ENCODE measurements around the gene P4HA2.
"Not testable (repeated sequence)": the region's sequence is repeated elsewhere in the genome, so short reads cannot be mapped to it uniquely, and the experiment has no call there.

The P4HA2 gene

GRCh38 chr5:132203916-132204315 is 23.7 kb downstream of the P4HA2 start:
- DNase-seq (ENCODE audit: low read depth in 1 of 2, low spot score in 1 of 2): no peak

- no peak for DNase-seq (ENCODE audit: low read depth in 1 of 2, low spot score in 1 of 2)
Observed at GRCh38 chr5:132203464-132203818, 24.2 kb downstream of the P4HA2 start.

GRCh38 chr5:132202711-132203463 is 24.8 kb downstream of the P4HA2 start:
- DNase-seq (ENCODE audit: low read depth in 1 of 2, low spot score in 1 of 2): no peak

- DNase-seq (ENCODE audit: low read depth in 1 of 2, low spot score in 1 of 2): no peak
Observed at GRCh38 chr5:132199116-132199680, 28.5 kb downstream of the P4HA2 start.

GRCh38 chr5:132198571-132198970 is 29.1 kb downstream of the P4HA2 start:
- DNase-seq (ENCODE audit: low read depth in 1 of 2, low spot score in 1 of 2): no peak

GRCh38 chr5:132195727-132196126 is 31.9 kb downstream of the P4HA2 start:
- DNase-seq (ENCODE audit: low read depth in 1 of 2, low spot score in 1 of 2): no peak

- no peak for DNase-seq (ENCODE audit: low read depth in 1 of 2, low spot score in 1 of 2)
Observed at GRCh38 chr5:132193165-132193694, 34.4 kb downstream of the P4HA2 start.

- peak in 1 of 2 donors; percentile 37 for DNase-seq (ENCODE audit: low read depth in 1 of 2, low spot score in 1 of 2)
Observed at GRCh38 chr5:132190161-132190817, 37.4 kb downstream of the P4HA2 start.

GRCh38 chr5:132184588-132184987 is 43.1 kb downstream of the P4HA2 start:
- no peak for DNase-seq (ENCODE audit: low read depth in 1 of 2, low spot score in 1 of 2)

GRCh38 chr5:132183723-132184122 is 43.9 kb downstream of the P4HA2 start:
- no peak for DNase-seq (ENCODE audit: low read depth in 1 of 2, low spot score in 1 of 2)

GRCh38 chr5:132182359-132183040 is 45.2 kb downstream of the P4HA2 start:
- DNase-seq (ENCODE audit: low read depth in 1 of 2, low spot score in 1 of 2): no peak

- DNase-seq (ENCODE audit: low read depth in 1 of 2, low spot score in 1 of 2): no peak
Observed at GRCh38 chr5:132181011-132181629, 46.5 kb downstream of the P4HA2 start.

- DNase-seq (ENCODE audit: low read depth in 1 of 2, low spot score in 1 of 2): no peak
Observed at GRCh38 chr5:132180134-132180745, 47.4 kb downstream of the P4HA2 start.

- no peak for DNase-seq (ENCODE audit: low read depth in 1 of 2, low spot score in 1 of 2)
Observed at GRCh38 chr5:132179405-132179804, 48.2 kb downstream of the P4HA2 start.

GRCh38 chr5:132177691-132178149 is 49.9 kb downstream of the P4HA2 start:
- DNase-seq (ENCODE audit: low read depth in 1 of 2, low spot score in 1 of 2): no peak

- DNase-seq (ENCODE audit: low read depth in 1 of 2, low spot score in 1 of 2): no peak
Observed at GRCh38 chr5:132176987-132177386, 50.7 kb downstream of the P4HA2 start.

- no peak for DNase-seq (ENCODE audit: low read depth in 1 of 2, low spot score in 1 of 2)
Observed at GRCh38 chr5:132176521-132176945, 51.1 kb downstream of the P4HA2 start.

- no peak for DNase-seq (ENCODE audit: low read depth in 1 of 2, low spot score in 1 of 2)
Observed at GRCh38 chr5:132162945-132163344, 64.7 kb downstream of the P4HA2 start.

- not testable (repeated sequence) for DNase-seq (ENCODE audit: low read depth in 1 of 2, low spot score in 1 of 2)
Observed at GRCh38 chr5:132161574-132162326, 65.9 kb downstream of the P4HA2 start.

GRCh38 chr5:132156413-132156812 is 71.2 kb downstream of the P4HA2 start:
- no peak for DNase-seq (ENCODE audit: low read depth in 1 of 2, low spot score in 1 of 2)
